SU-DHL-6 (cell line): ENCODE measurements around the gene WNT8A.
"Not testable (repeated sequence)": the region's sequence is repeated elsewhere in the genome, so short reads cannot be mapped to it uniquely, and the experiment has no call there.

Source experiments
- EZH2phosphoT487 ChIP-seq: fragments of 200-600 bp; sonication (generic), shearing (Covaris generic); conservative IDR thresholded peaks from 2 replicates; pipeline ENCODE4 v1.6.1; 2018; ENCODE audit warnings: mild to moderate bottlenecking, antibody characterized with exemption, low read length, moderate library complexity, mixed read lengths
- TF ChIP-seq, protein P1 (sequence below): fragments of 200-600 bp; sonication (generic); IDR thresholded peaks from one replicate; pipeline ENCODE4 v1.5.1; 2017; ENCODE audit warnings: antibody characterized with exemption, mild to moderate bottlenecking, low read length, moderate library complexity; ENCODE audit not compliant: insufficient read depth, poor library complexity, severe bottlenecking

GRCh38 chr5:138052718-138053117 lies 31.1 kb upstream of the WNT8A start:
- TF ChIP-seq, protein P1, sequence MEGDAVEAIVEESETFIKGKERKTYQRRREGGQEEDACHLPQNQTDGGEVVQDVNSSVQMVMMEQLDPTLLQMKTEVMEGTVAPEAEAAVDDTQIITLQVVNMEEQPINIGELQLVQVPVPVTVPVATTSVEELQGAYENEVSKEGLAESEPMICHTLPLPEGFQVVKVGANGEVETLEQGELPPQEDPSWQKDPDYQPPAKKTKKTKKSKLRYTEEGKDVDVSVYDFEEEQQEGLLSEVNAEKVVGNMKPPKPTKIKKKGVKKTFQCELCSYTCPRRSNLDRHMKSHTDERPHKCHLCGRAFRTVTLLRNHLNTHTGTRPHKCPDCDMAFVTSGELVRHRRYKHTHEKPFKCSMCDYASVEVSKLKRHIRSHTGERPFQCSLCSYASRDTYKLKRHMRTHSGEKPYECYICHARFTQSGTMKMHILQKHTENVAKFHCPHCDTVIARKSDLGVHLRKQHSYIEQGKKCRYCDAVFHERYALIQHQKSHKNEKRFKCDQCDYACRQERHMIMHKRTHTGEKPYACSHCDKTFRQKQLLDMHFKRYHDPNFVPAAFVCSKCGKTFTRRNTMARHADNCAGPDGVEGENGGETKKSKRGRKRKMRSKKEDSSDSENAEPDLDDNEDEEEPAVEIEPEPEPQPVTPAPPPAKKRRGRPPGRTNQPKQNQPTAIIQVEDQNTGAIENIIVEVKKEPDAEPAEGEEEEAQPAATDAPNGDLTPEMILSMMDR = not testable (repeated sequence)
- not testable (repeated sequence) for TF ChIP-seq EZH2phosphoT487
